CD14-positive monocyte (primary cell): Measurements from ENCODE around the gene OLFML1. TPM values are rescaled to one million over a fixed set of nuclear protein-coding genes. Genes with fewer than 3 reads are reported as not detected.

Source experiments
- DNase-seq, 3 donors: peaks; one replicate each; pipeline ENCODE4 v3.0.0-alpha.2; 2011 to 2022
- H2AFZ ChIP-seq: 2 replicates; pipeline ENCODE4 v1.6.0; 2012; ENCODE audit warnings: mild to moderate bottlenecking, low read depth, low read length, inconsistent platforms; ENCODE audit not compliant: insufficient read depth, poor library complexity, severe bottlenecking
- H3K27ac ChIP-seq, 2 donors: 1 replicate in 1 of 2; 2 replicates in 1 of 2; pipeline ENCODE4 v1.5.1; 2012 to 2013; ENCODE audit warnings: low read length in 2 of 2, control low read depth in 1 of 2, inconsistent platforms in 1 of 2, low read depth in 1 of 2, mild to moderate bottlenecking in 1 of 2
- H3K27me3 ChIP-seq, 2 donors: one replicate each; pipeline versions ENCODE4 v1.6.0 to v1.6.1; 2011 to 2013; ENCODE audit warnings: low read length in 2 of 2; ENCODE audit not compliant: control insufficient read depth in 2 of 2, insufficient read depth in 2 of 2
- H3K36me3 ChIP-seq, 2 donors: replicated peaks in 1 of 2; 1 replicate in 1 of 2; 2 replicates in 1 of 2; pipeline versions ENCODE4 v1.5.1 to v1.6.1; 2012 to 2013; ENCODE audit warnings: low read length in 2 of 2, control low read depth in 1 of 2, inconsistent platforms in 1 of 2, mild to moderate bottlenecking in 1 of 2; ENCODE audit not compliant: insufficient read depth in 2 of 2, control insufficient read depth in 1 of 2
- H3K4me1 ChIP-seq, 2 donors: 1 replicate in 1 of 2; 2 replicates in 1 of 2; pipeline versions ENCODE4 v1.5.1 to v1.6.1; 2012 to 2013; ENCODE audit warnings: low read length in 2 of 2, control low read depth in 1 of 2, inconsistent platforms in 1 of 2, mild to moderate bottlenecking in 1 of 2, moderate library complexity in 1 of 2; ENCODE audit not compliant: insufficient read depth in 2 of 2, control insufficient read depth in 1 of 2
- H3K4me2 ChIP-seq: replicated peaks from 2 replicates; pipeline ENCODE3; 2012; ENCODE audit warnings: low read length, moderate library complexity, mild to moderate bottlenecking; ENCODE audit not compliant: poor library complexity, severe bottlenecking; ENCODE audit errors: extremely low read depth
- H3K4me3 ChIP-seq, 3 experiments: fragments of 200-600 bp in 1 of 3; sonication (generic) in 1 of 3; replicated peaks in 1 of 3; 1 replicate in 2 of 3; 2 replicates in 1 of 3; pipeline ENCODE4 v1.5.1; 2011 to 2013; ENCODE audit warnings: low read length in 3 of 3, mild to moderate bottlenecking in 3 of 3, control low read depth in 2 of 3, low read depth in 2 of 3, inconsistent platforms in 1 of 3, moderate library complexity in 1 of 3
- H3K79me2 ChIP-seq: 2 replicates; pipeline ENCODE4 v1.6.0; 2012; ENCODE audit warnings: mild to moderate bottlenecking, control low read depth, inconsistent platforms, low read length, moderate library complexity; ENCODE audit not compliant: insufficient read depth
- H3K9ac ChIP-seq: 2 replicates; pipeline ENCODE4 v1.6.0; 2017; ENCODE audit warnings: low read length, mild to moderate bottlenecking; ENCODE audit not compliant: insufficient read depth, poor library complexity, severe bottlenecking
- H3K9me3 ChIP-seq, 2 donors: replicated peaks in 1 of 2; 1 replicate in 1 of 2; 2 replicates in 1 of 2; pipeline versions ENCODE4 v1.5.1 to v1.6.1; 2012 to 2013; ENCODE audit warnings: low read length in 2 of 2, control low read depth in 1 of 2; ENCODE audit not compliant: control insufficient read depth in 1 of 2, insufficient read depth in 1 of 2
- H4K20me1 ChIP-seq: 2 replicates; pipeline ENCODE4 v1.6.0; 2012; ENCODE audit warnings: mild to moderate bottlenecking, low read length, control low read depth, moderate library complexity; ENCODE audit not compliant: insufficient read depth
- H3K27ac Mint-ChIP-seq, 7 donors: one replicate each; pipeline ENCODE4 v1.8.0; 2020; ENCODE audit warnings: mild to moderate bottlenecking in 7 of 7, mixed read lengths in 7 of 7, moderate library complexity in 6 of 7, inconsistent platforms in 2 of 7
- H3K27me3 Mint-ChIP-seq, 3 donors: one replicate each; pipeline ENCODE4 v1.8.0; 2021 to 2022; ENCODE audit warnings: low read depth in 3 of 3, mild to moderate bottlenecking in 3 of 3, mixed read lengths in 3 of 3, moderate library complexity in 3 of 3, inconsistent platforms in 1 of 3
- H3K36me3 Mint-ChIP-seq, 2 donors: one replicate each; pipeline ENCODE4 v1.8.0; 2020; ENCODE audit warnings: mixed read lengths in 2 of 2, inconsistent platforms in 1 of 2, mild to moderate bottlenecking in 1 of 2
- H3K4me1 Mint-ChIP-seq: one replicate; pipeline ENCODE4 v1.8.0; 2020; ENCODE audit warnings: mild to moderate bottlenecking, mixed read lengths
- H3K4me3 Mint-ChIP-seq, 2 donors: one replicate each; pipeline ENCODE4 v1.8.0; 2020; ENCODE audit warnings: mild to moderate bottlenecking in 2 of 2, mixed read lengths in 2 of 2, moderate library complexity in 1 of 2
- H3K9me3 Mint-ChIP-seq, 7 donors: one replicate each; pipeline ENCODE4 v1.8.0; 2020 to 2022; ENCODE audit warnings: mixed read lengths in 7 of 7, mild to moderate bottlenecking in 6 of 7, moderate library complexity in 6 of 7, inconsistent platforms in 2 of 7
- WGBS: methylation state at CpG from one replicate; pipeline ENCODE4 v1.1.5; 2013; ENCODE audit warnings: missing lambda C conversion rate; ENCODE audit not compliant: insufficient coverage; 5-methylcytosine and 5-hydroxymethylcytosine counted together
- intact Hi-C, 2 donors: fragments of 100-400 bp; cut with micrococcal nuclease; formaldehyde crosslinking; loops; one replicate each; pipeline versions ENCODE4 v1.15.0 to v1.15.1; 2023
- polyA plus RNA-seq, 3 donors: library from polyadenylated mRNA; depleted of rRNA in 1 of 3; unstranded in 2 of 3; stranded (reverse) in 1 of 3; fragments of 300-500 nt in 2 of 3; fragments of >200 nt in 1 of 3; fragmentation: Illumina TruSeq in 2 of 3; gene quantifications; 1 replicate in 2 of 3; 2 replicates in 1 of 3; pipeline ENCODE4 v1.2.3, GENCODE V29; 2012 to 2021
- TF ChIP-seq, protein P1 (sequence below): fragments of 200-600 bp; IDR thresholded peaks from one replicate; pipeline ENCODE4 v1.8.0; 2022; ENCODE audit warnings: antibody characterized with exemption, mild to moderate bottlenecking

OLFML1 gene
- polyA plus RNA-seq, 3 donors, result 0.11 to 0.17 TPM; not detected in 1

- no peak overlapping the region for H3K9ac ChIP-seq
- Mint-ChIP-seq H3K9me3 (no peaks in the 10 kb centered on the region), H3K36me3 (peaks cover 10 to 22% of the 10 kb centered on the region in 2 donors), H3K4me1 (peaks cover 1% of the 10 kb centered on the region), H3K27me3 (peaks cover 6 to 13% (median 13%) of the 10 kb centered on the region in 3 donors), H3K27ac (no peak overlapping the region), H3K4me3 (no peak overlapping the region)
- no peaks in the 10 kb centered on the region for H3K79me2 ChIP-seq
- H3K36me3 ChIP-seq, result peaks cover 0 to 9% of the 10 kb centered on the region in 2 donors
- no peak overlapping the region for H3K27ac ChIP-seq
- WGBS, result no CpG with 5 or more reads among the region's 1 CpG
- DNase-seq, result no peak
- H2AFZ ChIP-seq, result no peak overlapping the region
- no peak overlapping the region for H3K4me3 ChIP-seq
- no peaks in the 10 kb centered on the region for H3K9me3 ChIP-seq
- peaks cover 94% of the 10 kb centered on the region for H4K20me1 ChIP-seq
- no peaks in the 10 kb centered on the region for H3K27me3 ChIP-seq
- no peak overlapping the region for H3K4me2 ChIP-seq
- no peaks in the 10 kb centered on the region for H3K4me1 ChIP-seq
- TF ChIP-seq, protein P1, sequence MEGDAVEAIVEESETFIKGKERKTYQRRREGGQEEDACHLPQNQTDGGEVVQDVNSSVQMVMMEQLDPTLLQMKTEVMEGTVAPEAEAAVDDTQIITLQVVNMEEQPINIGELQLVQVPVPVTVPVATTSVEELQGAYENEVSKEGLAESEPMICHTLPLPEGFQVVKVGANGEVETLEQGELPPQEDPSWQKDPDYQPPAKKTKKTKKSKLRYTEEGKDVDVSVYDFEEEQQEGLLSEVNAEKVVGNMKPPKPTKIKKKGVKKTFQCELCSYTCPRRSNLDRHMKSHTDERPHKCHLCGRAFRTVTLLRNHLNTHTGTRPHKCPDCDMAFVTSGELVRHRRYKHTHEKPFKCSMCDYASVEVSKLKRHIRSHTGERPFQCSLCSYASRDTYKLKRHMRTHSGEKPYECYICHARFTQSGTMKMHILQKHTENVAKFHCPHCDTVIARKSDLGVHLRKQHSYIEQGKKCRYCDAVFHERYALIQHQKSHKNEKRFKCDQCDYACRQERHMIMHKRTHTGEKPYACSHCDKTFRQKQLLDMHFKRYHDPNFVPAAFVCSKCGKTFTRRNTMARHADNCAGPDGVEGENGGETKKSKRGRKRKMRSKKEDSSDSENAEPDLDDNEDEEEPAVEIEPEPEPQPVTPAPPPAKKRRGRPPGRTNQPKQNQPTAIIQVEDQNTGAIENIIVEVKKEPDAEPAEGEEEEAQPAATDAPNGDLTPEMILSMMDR, result no peak
- intact Hi-C loops, result no loop called here
These were observed 58.0 kb downstream of the OLFML1 start for GRCh38 chr11:7543302-7543701.

- Mint-ChIP-seq H3K36me3 (peaks cover 10 to 21% of the 10 kb centered on the region in 2 donors), H3K27me3 (peaks cover 6 to 13% (median 11%) of the 10 kb centered on the region in 3 donors), H3K4me3 (no peak overlapping the region), H3K9me3 (no peaks in the 10 kb centered on the region), H3K27ac (no peak overlapping the region), H3K4me1 (no peaks in the 10 kb centered on the region)
- Histone ChIP-seq H3K9ac (no peak overlapping the region), H4K20me1 (peaks cover 94% of the 10 kb centered on the region), H3K9me3 (no peaks in the 10 kb centered on the region), H3K4me1 (no peaks in the 10 kb centered on the region), H2AFZ (no peak overlapping the region), H3K79me2 (no peaks in the 10 kb centered on the region), H3K4me3 (no peak overlapping the region), H3K27ac (no peak overlapping the region), H3K36me3 (peaks cover 0 to 9% of the 10 kb centered on the region in 2 donors), H3K4me2 (no peak overlapping the region), H3K27me3 (no peaks in the 10 kb centered on the region)
- TF ChIP-seq, protein P1, result no peak
- 100% methylated on average over 2 of the region's 3 CpGs for WGBS
- intact Hi-C loops, result no loop called here
- no peak for DNase-seq
These were observed 58.7 kb downstream of the OLFML1 start for GRCh38 chr11:7544021-7544420.
